HepG2 (cell line): ENCODE measurements around the gene FAM228A. TPM values are rescaled to one million over a fixed set of nuclear protein-coding genes. Genes with fewer than 3 reads are reported as not detected.
A peak's percentile ranks its signal among the peaks of the same experiment; 100 is the strongest.

ENCODE experiments used
- ARHGAP35 ChIP-seq: sonication (generic); formaldehyde crosslinking; IDR thresholded peaks from 2 replicates; pipeline ENCODE4 v1.9.0; 2022; ENCODE audit warnings: mild to moderate bottlenecking, inconsistent platforms, moderate library complexity, missing genetic modification reagents, borderline replicate concordance
- ATAD3A ChIP-seq: sonication (generic); formaldehyde crosslinking; IDR thresholded peaks from 2 replicates; pipeline ENCODE4 v1.4.0; 2020; ENCODE audit warnings: missing genetic modification reagents
- ATF3 ChIP-seq: sonication (generic); formaldehyde crosslinking; IDR thresholded peaks from 2 replicates; pipeline ENCODE4 v1.4.0; 2020; ENCODE audit warnings: missing genetic modification reagents
- CCDC6 ChIP-seq: sonication (generic); formaldehyde crosslinking; IDR thresholded peaks from 2 replicates; pipeline ENCODE4 v1.8.1; 2022; ENCODE audit warnings: mild to moderate bottlenecking, missing genetic modification reagents, moderate library complexity
- ESRRA ChIP-seq: sonication (generic); formaldehyde crosslinking; IDR thresholded peaks from 2 replicates; pipeline ENCODE4 v1.5.1; 2020; ENCODE audit warnings: mild to moderate bottlenecking, low read depth, missing genetic modification reagents
- FOXC1 ChIP-seq: sonication (generic); formaldehyde crosslinking; IDR thresholded peaks from 2 replicates; pipeline ENCODE4 v1.8.0; 2022; ENCODE audit warnings: mild to moderate bottlenecking, missing genetic modification reagents, borderline replicate concordance
- IRX3 ChIP-seq: sonication (generic); formaldehyde crosslinking; IDR thresholded peaks from 2 replicates; pipeline ENCODE4 v1.8.1; 2023; ENCODE audit warnings: mild to moderate bottlenecking, low read depth, missing genetic modification reagents, borderline replicate concordance
- KDM1A ChIP-seq: IDR thresholded peaks from 2 replicates; pipeline ENCODE4 v1.6.1; 2016; ENCODE audit warnings: missing compliant biosample characterization
- RFXANK ChIP-seq: IDR thresholded peaks from 2 replicates; pipeline ENCODE4 v1.6.1; 2016
- THRA ChIP-seq: sonication (generic); formaldehyde crosslinking; IDR thresholded peaks from 2 replicates; pipeline ENCODE4 v1.4.0; 2020; ENCODE audit warnings: missing genetic modification reagents, borderline replicate concordance
- TP53 ChIP-seq: sonication (generic); formaldehyde crosslinking; conservative IDR thresholded peaks from 2 replicates; pipeline ENCODE4 v1.4.0; 2020; ENCODE audit warnings: missing genetic modification reagents
- ZNF432 ChIP-seq: sonication (generic); formaldehyde crosslinking; IDR thresholded peaks from 2 replicates; pipeline ENCODE4 v1.5.0; 2020; ENCODE audit warnings: missing genetic modification reagents, mild to moderate bottlenecking, borderline replicate concordance
- ZNF644 ChIP-seq: IDR thresholded peaks from 2 replicates; pipeline ENCODE4 v1.6.1; 2016; ENCODE audit warnings: low read depth
- ZNF781 ChIP-seq: sonication (generic); formaldehyde crosslinking; IDR thresholded peaks from 2 replicates; pipeline ENCODE4 v1.5.1; 2020; ENCODE audit warnings: borderline replicate concordance, mild to moderate bottlenecking, missing genetic modification reagents; ENCODE audit errors: not compliant biosample characterization
- ZNF800 ChIP-seq: sonication (generic); formaldehyde crosslinking; IDR thresholded peaks from 2 replicates; pipeline ENCODE4 v1.4.0; 2020; ENCODE audit warnings: missing genetic modification reagents
- polyA plus RNA-seq, 8 experiments: library from polyadenylated mRNA; depleted of rRNA in 3 of 8; stranded (reverse) in 7 of 8; unstranded in 1 of 8; fragments of >200 nt; fragmentation: Illumina TruSeq in 4 of 8; extraction: Trizol in 4 of 8; gene quantifications; 2 replicates each; pipeline versions ENCODE4 v1.2.1 to v1.2.3, GENCODE V29; 2011 to 2016; ENCODE audit warnings: low read depth in 4 of 8, missing spikeins in 1 of 8, mixed read lengths in 1 of 8; ENCODE audit not compliant: insufficient read depth in 1 of 8
- total RNA-seq, 5 experiments: library from RNA; depleted of rRNA; stranded (reverse); fragments of >200 nt; fragmentation: Illumina TruSeq; extraction: Trizol; gene quantifications; 2 replicates each; pipeline ENCODE4 v1.2.3, GENCODE V29; 2016; ENCODE audit warnings: low read depth in 1 of 5
- TF ChIP-seq, protein P1 (sequence below): sonication (generic); formaldehyde crosslinking; IDR thresholded peaks from 2 replicates; pipeline ENCODE4 v1.5.1; 2020; ENCODE audit warnings: mild to moderate bottlenecking, missing genetic modification reagents, borderline replicate concordance
- TF ChIP-seq, protein P2 (sequence below): sonication (generic); formaldehyde crosslinking; IDR thresholded peaks from 2 replicates; pipeline ENCODE4 v1.4.0; 2020; ENCODE audit warnings: mild to moderate bottlenecking, missing genetic modification reagents

FAM228A gene
- total and polyA plus RNA-seq, 2 of the 13 experiments (the other 11 are each of a cell fraction or from before 2014, with no cell fraction given): not detected

GRCh38 chr2:24164416-24164973 lies 10.4 kb upstream of the FAM228A start (continued):
- TF ChIP-seq ATF3 (CRISPR knock-in tag) (no peak), KDM1A (no peak), CCDC6 (CRISPR knock-in tag) (peak; percentile 77; the same call in 1 of the 2 replicates), ARHGAP35 (CRISPR knock-in tag) (0 out of 2 replicates have a peak, but pooled peaks have one; percentile 23), ATAD3A (CRISPR knock-in tag) (no peak), ZNF781 (CRISPR knock-in tag) (no peak), ZNF800 (CRISPR knock-in tag) (no peak), IRX3 (CRISPR knock-in tag) (no peak), FOXC1 (CRISPR knock-in tag) (no peak), RFXANK (CRISPR knock-in tag) (no peak), ESRRA (CRISPR knock-in tag) (no peak), ZNF644 (CRISPR knock-in tag) (0 out of 2 replicates have a peak, but pooled peaks have one; percentile 40), TP53 (CRISPR knock-in tag) (no peak), ZNF432 (CRISPR knock-in tag) (no peak), THRA (CRISPR knock-in tag) (0 out of 2 replicates have a peak, but pooled peaks have one; percentile 31)
- TF ChIP-seq, protein P1, sequence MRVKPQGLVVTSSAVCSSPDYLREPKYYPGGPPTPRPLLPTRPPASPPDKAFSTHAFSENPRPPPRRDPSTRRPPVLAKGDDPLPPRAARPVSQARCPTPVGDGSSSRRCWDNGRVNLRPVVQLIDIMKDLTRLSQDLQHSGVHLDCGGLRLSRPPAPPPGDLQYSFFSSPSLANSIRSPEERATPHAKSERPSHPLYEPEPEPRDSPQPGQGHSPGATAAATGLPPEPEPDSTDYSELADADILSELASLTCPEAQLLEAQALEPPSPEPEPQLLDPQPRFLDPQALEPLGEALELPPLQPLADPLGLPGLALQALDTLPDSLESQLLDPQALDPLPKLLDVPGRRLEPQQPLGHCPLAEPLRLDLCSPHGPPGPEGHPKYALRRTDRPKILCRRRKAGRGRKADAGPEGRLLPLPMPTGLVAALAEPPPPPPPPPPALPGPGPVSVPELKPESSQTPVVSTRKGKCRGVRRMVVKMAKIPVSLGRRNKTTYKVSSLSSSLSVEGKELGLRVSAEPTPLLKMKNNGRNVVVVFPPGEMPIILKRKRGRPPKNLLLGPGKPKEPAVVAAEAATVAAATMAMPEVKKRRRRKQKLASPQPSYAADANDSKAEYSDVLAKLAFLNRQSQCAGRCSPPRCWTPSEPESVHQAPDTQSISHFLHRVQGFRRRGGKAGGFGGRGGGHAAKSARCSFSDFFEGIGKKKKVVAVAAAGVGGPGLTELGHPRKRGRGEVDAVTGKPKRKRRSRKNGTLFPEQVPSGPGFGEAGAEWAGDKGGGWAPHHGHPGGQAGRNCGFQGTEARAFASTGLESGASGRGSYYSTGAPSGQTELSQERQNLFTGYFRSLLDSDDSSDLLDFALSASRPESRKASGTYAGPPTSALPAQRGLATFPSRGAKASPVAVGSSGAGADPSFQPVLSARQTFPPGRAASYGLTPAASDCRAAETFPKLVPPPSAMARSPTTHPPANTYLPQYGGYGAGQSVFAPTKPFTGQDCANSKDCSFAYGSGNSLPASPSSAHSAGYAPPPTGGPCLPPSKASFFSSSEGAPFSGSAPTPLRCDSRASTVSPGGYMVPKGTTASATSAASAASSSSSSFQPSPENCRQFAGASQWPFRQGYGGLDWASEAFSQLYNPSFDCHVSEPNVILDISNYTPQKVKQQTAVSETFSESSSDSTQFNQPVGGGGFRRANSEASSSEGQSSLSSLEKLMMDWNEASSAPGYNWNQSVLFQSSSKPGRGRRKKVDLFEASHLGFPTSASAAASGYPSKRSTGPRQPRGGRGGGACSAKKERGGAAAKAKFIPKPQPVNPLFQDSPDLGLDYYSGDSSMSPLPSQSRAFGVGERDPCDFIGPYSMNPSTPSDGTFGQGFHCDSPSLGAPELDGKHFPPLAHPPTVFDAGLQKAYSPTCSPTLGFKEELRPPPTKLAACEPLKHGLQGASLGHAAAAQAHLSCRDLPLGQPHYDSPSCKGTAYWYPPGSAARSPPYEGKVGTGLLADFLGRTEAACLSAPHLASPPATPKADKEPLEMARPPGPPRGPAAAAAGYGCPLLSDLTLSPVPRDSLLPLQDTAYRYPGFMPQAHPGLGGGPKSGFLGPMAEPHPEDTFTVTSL (CRISPR knock-in tag): no peak
- TF ChIP-seq, protein P2, sequence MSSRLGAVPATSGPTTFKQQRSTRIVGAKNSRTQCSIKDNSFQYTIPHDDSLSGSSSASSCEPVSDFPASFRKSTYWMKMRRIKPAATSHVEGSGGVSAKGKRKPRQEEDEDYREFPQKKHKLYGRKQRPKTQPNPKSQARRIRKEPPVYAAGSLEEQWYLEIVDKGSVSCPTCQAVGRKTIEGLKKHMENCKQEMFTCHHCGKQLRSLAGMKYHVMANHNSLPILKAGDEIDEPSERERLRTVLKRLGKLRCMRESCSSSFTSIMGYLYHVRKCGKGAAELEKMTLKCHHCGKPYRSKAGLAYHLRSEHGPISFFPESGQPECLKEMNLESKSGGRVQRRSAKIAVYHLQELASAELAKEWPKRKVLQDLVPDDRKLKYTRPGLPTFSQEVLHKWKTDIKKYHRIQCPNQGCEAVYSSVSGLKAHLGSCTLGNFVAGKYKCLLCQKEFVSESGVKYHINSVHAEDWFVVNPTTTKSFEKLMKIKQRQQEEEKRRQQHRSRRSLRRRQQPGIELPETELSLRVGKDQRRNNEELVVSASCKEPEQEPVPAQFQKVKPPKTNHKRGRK: no peak
